Suppressor macrophage treated with lipopolysaccharide for 4 hours (primary cell): ENCODE measurements around the gene SERTAD2.

Experiments used
- DNase-seq: peaks from one replicate; pipeline ENCODE4 v3.0.0-alpha.2; 2020

Gene SERTAD2

DNA sequence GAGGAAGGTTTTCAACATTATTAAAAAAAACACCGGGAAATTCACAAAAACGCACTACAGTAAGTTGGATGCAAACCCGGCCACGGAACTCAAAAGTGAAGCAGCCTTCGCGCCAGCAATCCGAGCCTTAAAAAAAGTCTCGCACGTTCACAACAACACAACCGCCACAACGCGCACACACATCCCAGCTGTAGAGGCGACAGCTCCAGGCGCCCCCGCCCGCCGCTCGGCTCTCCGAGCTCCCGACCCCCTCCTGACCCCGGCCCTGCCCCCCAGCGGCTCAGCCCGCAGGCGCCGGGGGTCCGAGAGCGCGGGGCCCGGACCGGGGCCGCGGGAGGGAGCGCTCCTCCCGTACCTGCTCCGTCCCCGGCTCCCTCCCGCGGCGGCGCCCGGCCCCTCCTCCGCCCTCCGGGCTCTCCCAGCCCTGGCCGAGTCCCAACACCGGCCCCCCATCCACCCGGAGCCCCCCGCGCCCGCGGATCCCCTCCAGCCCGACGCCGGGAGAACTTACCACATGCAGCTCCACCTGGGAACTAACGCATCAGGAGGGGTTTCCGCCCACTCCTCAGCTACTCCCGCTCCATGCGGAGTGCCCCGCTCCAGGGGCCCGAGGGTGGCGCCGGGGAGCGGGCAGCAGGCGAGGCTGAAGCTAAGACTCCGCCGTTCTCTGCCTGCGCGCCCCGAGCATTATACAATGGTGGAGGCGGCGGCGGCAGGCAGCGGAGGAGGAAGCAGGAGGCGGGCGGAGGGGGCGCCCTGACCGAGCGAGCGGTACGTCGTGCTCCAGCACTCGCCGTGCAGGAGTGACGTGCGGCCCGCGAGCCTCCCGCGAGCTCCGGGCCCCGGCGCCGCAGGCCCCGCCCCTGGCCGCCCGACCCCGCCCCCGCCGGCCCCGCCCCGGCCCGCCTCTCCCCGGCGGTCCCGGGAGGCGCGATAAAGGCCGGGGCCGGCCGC lies at the start of gene SERTAD2:
Gene SERTAD2 (minus strand): TSS at position 805 of the 954 bp plus-strand sequence. CDS start 17,042 bp downstream, outside the sequence.
- DNase-seq = peak; percentile 93

DNA sequence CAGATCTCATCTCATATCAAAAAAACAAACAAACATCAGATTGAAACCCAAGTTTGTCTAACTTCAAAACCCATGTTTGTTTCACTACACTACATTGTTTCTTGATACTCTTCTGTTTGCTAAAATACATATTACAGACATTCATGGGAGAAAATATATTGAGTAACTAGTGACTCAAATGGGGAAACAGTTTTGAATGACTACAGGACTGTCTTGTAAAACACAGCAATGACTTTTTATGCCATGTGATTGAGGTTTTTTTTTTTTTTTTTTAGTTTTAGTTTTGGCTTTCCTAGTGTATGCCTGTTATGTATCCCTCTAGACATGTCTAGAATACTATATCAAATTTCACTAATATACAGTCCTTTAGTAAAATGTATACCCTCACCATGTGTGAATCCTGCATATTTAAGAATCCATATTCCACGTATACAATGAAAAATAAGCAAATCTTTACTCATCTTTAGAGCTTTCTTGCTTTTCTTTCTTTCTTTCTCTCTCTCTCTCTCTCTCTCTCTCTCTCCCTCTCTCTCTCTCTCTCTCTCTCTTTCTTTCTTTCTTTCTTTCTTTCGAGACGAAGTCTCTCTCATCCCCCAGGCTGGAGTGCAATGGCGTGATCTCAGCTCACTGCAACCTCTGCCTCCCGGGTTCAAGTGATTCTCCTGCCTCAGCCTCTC lies 46.6 kb upstream of the SERTAD2 start:
- peak; percentile 91 for DNase-seq

DNA sequence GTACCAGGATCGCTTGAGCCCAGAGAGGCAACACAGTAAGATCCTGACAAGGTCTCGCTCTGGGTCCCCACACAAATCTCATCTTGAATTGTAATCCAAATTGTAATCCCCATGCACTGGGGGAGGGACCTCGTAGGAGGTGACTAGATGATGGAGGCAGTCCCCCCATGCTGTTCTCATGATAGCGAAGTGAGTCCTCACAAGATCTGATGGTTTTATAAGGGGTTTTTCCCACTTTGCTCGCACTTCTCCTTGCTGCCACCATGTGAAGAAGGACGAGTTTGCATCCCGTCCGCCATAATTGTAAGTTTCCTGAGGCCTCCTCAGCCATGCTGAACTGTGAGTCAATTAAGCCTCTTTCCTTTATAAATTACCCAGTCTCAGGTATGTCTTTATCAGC lies 46.0 kb upstream of the SERTAD2 start:
- peak; percentile 75 for DNase-seq

- peak; percentile 82 for DNase-seq
These were observed 45.1 kb upstream of the SERTAD2 start for GRCh38 chr2:64698668-64699444.

GRCh38 chr2:64698177-64698643 lies 44.5 kb upstream of the SERTAD2 start:
- DNase-seq = no peak

- peak; percentile 47 for DNase-seq
These were observed 43.8 kb upstream of the SERTAD2 start for GRCh38 chr2:64697297-64698176.

DNA sequence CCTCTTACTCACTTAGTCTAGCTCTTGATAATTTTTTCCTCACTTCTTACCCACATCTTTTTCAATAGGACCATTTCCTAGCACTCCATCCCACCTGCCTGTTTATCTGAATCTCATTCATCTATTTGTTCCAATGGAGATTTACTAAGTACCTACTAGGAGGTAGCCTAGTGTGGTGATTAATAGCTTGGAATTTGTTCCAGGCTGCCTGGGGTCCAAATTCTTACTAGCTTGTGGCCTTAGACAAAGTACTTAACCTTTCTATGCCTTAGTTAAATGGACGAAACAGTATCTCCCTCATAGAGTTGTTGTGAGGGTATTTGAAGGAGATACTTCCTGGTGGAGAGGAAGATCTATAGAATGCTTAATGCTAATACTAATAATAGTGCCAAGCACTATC lies 42.9 kb upstream of the SERTAD2 start:
- no peak for DNase-seq

- no peak for DNase-seq
These were observed 42.1 kb upstream of the SERTAD2 start for GRCh38 chr2:64695721-64696261.

DNA sequence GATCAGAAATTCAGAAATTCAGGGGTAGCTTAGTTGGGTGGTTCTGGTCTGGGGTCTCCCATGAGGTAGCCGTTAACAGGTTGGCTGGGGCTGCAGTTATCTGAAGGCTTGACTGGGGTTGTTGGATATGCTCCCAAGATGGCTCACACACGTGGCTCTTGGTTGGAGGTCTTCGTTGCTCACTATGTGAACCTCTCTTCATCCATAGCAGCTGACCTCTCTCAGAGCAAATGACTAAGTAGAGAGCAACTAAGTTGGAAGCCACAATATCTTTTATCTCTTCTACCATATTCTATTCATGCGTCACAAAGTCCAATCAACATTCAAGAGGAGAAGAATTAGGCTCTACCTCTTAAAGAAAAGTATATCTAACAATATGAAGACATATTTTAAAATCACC lies 38.7 kb upstream of the SERTAD2 start:
- no peak for DNase-seq

DNA sequence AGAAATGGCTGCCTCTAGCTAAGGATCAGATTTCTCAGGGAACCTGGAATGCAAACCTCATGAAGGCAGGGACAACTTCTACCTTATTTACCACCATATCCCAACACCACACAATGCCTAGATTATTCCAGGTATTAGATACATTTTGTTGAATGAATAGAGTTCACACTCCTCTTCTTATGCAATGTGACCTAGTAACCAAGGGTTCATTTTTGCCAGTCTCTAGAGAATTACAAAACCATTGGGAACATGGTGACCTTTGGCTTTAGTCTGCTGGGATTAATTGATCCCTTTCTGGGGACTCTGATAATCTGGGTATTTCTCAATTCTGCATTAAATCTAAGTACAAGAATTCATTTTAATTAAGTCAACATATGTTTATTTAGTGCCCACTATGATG lies 35.2 kb upstream of the SERTAD2 start:
- no peak for DNase-seq

- no peak for DNase-seq
These were observed 32.7 kb upstream of the SERTAD2 start for GRCh38 chr2:64686283-64686956.

GRCh38 chr2:64685430-64685829 lies 31.7 kb upstream of the SERTAD2 start:
- DNase-seq = no peak

- DNase-seq = no peak
These were observed 30.2 kb upstream of the SERTAD2 start for GRCh38 chr2:64683771-64684510.

GRCh38 chr2:64681479-64681967 lies 27.8 kb upstream of the SERTAD2 start:
- no peak for DNase-seq

DNA sequence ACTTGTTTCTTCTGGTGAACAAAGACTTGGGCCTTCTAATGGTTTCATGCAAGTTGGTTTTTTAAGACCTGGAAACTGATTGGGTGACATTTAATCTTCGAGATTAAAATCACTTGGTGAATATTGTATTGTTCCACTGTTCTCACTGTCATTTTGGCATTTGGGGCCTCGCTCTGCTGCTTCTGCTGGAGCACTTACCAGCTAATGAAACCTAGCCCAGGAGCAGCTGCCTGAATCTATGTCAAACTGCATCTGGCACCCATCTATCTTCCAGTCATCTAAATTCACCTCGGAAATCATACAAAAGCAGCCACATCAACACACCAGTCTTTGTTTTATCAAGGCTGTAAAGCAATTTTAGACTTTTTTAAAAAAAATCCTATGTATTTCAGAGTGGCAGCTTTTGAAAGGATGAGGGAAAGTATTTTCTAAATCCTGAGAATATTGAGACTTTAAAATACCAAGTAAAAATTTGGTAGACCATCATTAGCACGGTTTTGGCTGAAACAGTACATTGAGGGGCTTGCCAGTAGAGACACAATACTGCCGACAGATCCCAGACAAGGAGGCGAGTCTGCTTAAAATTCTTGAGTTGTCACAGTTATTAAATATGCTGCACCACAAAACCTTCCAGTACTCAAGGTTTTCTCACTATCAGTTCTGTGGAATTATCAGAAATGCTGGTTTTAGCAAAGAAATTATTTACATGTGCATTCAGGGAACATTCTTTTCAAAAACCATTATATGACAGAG lies 26.1 kb upstream of the SERTAD2 start:
- DNase-seq = no peak

DNA sequence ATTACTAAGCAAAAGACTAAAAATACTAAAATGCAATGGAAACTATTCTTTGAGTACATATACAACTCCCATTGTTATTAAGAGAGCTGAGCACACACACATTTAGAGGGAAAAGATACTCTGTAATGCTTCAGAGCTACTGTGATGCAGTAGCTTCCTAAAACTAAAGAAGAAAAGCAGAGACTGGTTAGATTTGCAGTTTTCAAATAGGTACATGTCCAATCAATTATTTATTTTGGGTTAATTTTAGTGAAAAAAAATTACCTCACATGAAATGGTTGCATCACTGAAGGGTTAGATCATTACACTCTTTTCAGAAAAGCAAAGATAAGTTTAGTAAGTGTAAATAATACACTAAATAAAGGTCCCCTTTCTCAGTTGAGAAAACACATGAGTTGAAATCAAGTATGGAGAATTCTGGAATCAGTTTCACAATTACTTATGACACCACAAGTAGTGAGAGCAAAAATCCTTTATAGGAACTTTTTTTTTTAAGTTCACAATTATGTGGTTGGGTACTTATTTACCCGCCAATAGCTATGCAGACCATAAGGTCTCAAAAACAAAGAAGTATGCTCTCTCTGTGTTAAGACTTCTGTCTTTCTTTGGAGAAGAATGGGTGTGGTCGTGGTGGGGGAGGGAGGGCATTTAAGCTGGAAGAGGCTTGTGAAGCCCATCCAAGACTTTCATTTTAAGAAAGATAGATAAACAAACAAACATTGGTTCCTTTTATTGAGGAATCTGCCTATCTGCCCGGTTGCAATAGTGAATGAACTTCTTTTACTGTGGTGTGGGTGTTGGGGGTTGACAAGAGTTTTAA lies 25.3 kb upstream of the SERTAD2 start:
- DNase-seq = peak; percentile 65

GRCh38 chr2:64677530-64677929 lies 23.8 kb upstream of the SERTAD2 start:
- no peak for DNase-seq

DNA sequence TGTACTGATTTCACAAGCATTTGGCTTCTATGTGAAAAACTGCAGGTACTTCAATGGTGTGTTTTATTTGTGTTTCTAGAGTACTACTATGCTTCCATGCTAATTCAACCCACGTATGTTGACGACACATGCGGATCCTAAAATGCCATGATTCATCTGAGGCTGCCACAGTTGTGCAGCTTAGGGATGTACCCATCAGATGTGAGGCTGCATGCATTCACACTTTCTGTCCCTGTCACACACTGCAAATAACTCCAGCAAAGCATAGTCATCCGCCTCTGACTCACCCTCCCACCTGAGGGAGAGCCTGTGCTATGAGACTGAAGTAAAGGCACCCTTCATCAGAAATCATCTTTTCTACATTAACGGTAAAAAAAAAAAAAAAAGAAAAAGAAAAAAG lies 22.1 kb upstream of the SERTAD2 start:
- DNase-seq = peak; percentile 51

GRCh38 chr2:64672708-64673107 lies 19.0 kb upstream of the SERTAD2 start:
- DNase-seq = no peak
